SK-N-MC (cell line): ENCODE data around the gene BAZ1B.
A peak's percentile ranks its signal among the peaks of the same experiment; 100 is the strongest.

Source experiments
- DNase-seq: peaks from one replicate; pipeline ENCODE4 v3.0.0-alpha.2; 2011; ENCODE audit warnings: low read depth, low spot score
- H3K27ac ChIP-seq: fragments of 200-600 bp; sonication (generic); 2 replicates; pipeline ENCODE4 v1.5.1; 2016; ENCODE audit warnings: mixed run types
- H3K36me3 ChIP-seq: fragments of 200-600 bp; sonication (generic); 2 replicates; pipeline ENCODE4 v1.6.1; 2017; ENCODE audit warnings: antibody characterized with exemption, low read length, mixed read lengths; ENCODE audit not compliant: insufficient read depth
- H3K4me3 ChIP-seq: fragments of 200-600 bp; sonication (generic); 2 replicates; pipeline ENCODE4 v1.5.1; 2016
- H3K9ac ChIP-seq: fragments of 200-600 bp; sonication (generic); 2 replicates; pipeline ENCODE4 v1.8.0; 2017; ENCODE audit warnings: mixed run types, mixed read lengths; ENCODE audit not compliant: insufficient read length
- H3K9me3 ChIP-seq: fragments of 200-600 bp; sonication (generic); 2 replicates; pipeline ENCODE4 v1.6.1; 2017; ENCODE audit warnings: low read depth, mild to moderate bottlenecking, antibody characterized with exemption, low read length, moderate library complexity, mixed read lengths
- EZH2 ChIP-seq: fragments of 200-600 bp; sonication (generic); IDR thresholded peaks from one replicate; pipeline ENCODE4 v1.6.1; 2017; ENCODE audit warnings: antibody characterized with exemption
- FOXP2 ChIP-seq: optimal IDR thresholded peaks from 2 replicates; pipeline ENCODE3; 2011; ENCODE audit warnings: mild to moderate bottlenecking, moderate library complexity; ENCODE audit not compliant: insufficient read depth; ENCODE audit errors: extremely low read length, control extremely low read depth
- POLR2AphosphoS5 ChIP-seq: IDR thresholded peaks from 2 replicates; pipeline ENCODE4 v1.6.1; 2012; ENCODE audit warnings: mild to moderate bottlenecking, low read depth, low read length, borderline replicate concordance

BAZ1B gene

GRCh38 chr7:73447121-73447733 is 74.9 kb downstream of the BAZ1B start:
- H3K4me3 ChIP-seq = no peak overlapping the region
- TF ChIP-seq POLR2AphosphoS5 = no peak
- H3K36me3 ChIP-seq = peaks cover 98% of the 10 kb centered on the region
- no peak for DNase-seq
- no peak overlapping the region for H3K9ac ChIP-seq
- no peaks in the 10 kb centered on the region for H3K9me3 ChIP-seq
- no peak overlapping the region for H3K27ac ChIP-seq

GRCh38 chr7:73446682-73447081 is 75.4 kb downstream of the BAZ1B start:
- no peak overlapping the region for H3K9ac ChIP-seq
- TF ChIP-seq POLR2AphosphoS5 (no peak), FOXP2 (no peak), EZH2 (no peak)
- H3K4me3 ChIP-seq = no peak overlapping the region
- peaks cover 99% of the 10 kb centered on the region for H3K36me3 ChIP-seq
- no peak for DNase-seq
- no peak overlapping the region for H3K27ac ChIP-seq
- H3K9me3 ChIP-seq = no peaks in the 10 kb centered on the region

- no peak overlapping the region for H3K27ac ChIP-seq
- H3K4me3 ChIP-seq = no peak overlapping the region
- no peak for TF ChIP-seq FOXP2
- peaks cover 92% of the 10 kb centered on the region for H3K36me3 ChIP-seq
- no peak for DNase-seq
- H3K9me3 ChIP-seq = no peaks in the 10 kb centered on the region
- no peak overlapping the region for H3K9ac ChIP-seq
Observed at GRCh38 chr7:73443548-73444255, 78.4 kb downstream of the BAZ1B start.

- DNase-seq = no peak
- TF ChIP-seq FOXP2 (no peak), EZH2 (no peak), POLR2AphosphoS5 (no peak)
- H3K36me3 ChIP-seq = peaks cover 85% of the 10 kb centered on the region
Observed at GRCh38 chr7:73442903-73443500, 79.1 kb downstream of the BAZ1B start.

GRCh38 chr7:73442222-73442902 is 79.7 kb downstream of the BAZ1B start:
- Histone ChIP-seq H3K27ac (no peak overlapping the region), H3K9me3 (no peaks in the 10 kb centered on the region), H3K9ac (no peak overlapping the region), H3K4me3 (no peak overlapping the region), H3K36me3 (peaks cover 78% of the 10 kb centered on the region)
- TF ChIP-seq POLR2AphosphoS5 (no peak), FOXP2 (no peak), EZH2 (no peak)
- no peak for DNase-seq

More at GRCh38 chr7:73442903-73443500, 79.1 kb downstream of the BAZ1B start:
- Histone ChIP-seq H3K4me3 (no peak overlapping the region), H3K9ac (no peak overlapping the region), H3K9me3 (no peaks in the 10 kb centered on the region), H3K27ac (no peak overlapping the region)

GRCh38 chr7:73439410-73439704 is 82.7 kb downstream of the BAZ1B start:
- no peaks in the 10 kb centered on the region for H3K9me3 ChIP-seq
- H3K4me3 ChIP-seq = no peak overlapping the region
- no peak overlapping the region for H3K9ac ChIP-seq
- H3K36me3 ChIP-seq = peaks cover 48% of the 10 kb centered on the region
- no peak for DNase-seq
- TF ChIP-seq FOXP2 = no peak
- no peak for TF ChIP-seq EZH2
- no peak for TF ChIP-seq POLR2AphosphoS5
- H3K27ac ChIP-seq = peak overlapping the region; percentile 31; the same call in 1 of the 2 replicates

- peaks cover 42% of the 10 kb centered on the region for H3K36me3 ChIP-seq
- H3K27ac ChIP-seq = 0 out of 2 replicates have a peak overlapping the region, but pooled peaks have one; percentile 31
- DNase-seq = no peak
- no peak for TF ChIP-seq FOXP2
- TF ChIP-seq POLR2AphosphoS5 = 0 out of 2 replicates have a peak, but pooled peaks have one; percentile 48
- no peak overlapping the region for H3K4me3 ChIP-seq
- no peaks in the 10 kb centered on the region for H3K9me3 ChIP-seq
- no peak overlapping the region for H3K9ac ChIP-seq
Observed at GRCh38 chr7:73438547-73439409, 83.3 kb downstream of the BAZ1B start.
